ENCODE results near the gene ATG9B. TPM values are rescaled to one million over a fixed set of nuclear protein-coding genes. Genes with fewer than 3 reads are reported as not detected.

Gene ATG9B
- total RNA-seq, 1 donor from 2014 or later = 1.8 TPM

GRCh38 chr7:151060416-151061212, 36.3 kb upstream of the ATG9B start:
- intact Hi-C loops (cut with micrococcal nuclease) = no loop called here
- ChIA-PET POLR2A (interaction anchor here (0.6 to 3.2 kb wide), 4 partner anchors 16 to 32 kb away, joined by 3 to 19 read pairs (median 8); partner anchors contain the start of genes ABCB8 and FASTK), CTCF (interaction anchor here (0.7 kb wide), 1 partner anchor 28 kb away, joined by 3 read pairs; no protein-coding TSS in a partner anchor)
- Mint-ChIP-seq H3K4me3 (peak overlapping the region; percentile 92), H3K36me3 (ENCODE audit: low read depth) (peaks cover 23% of the 10 kb centered on the region), H3K9me3 (no peaks in the 10 kb centered on the region), H3K27me3 (no peaks in the 10 kb centered on the region), H3K4me1 (peaks cover 36% of the 10 kb centered on the region), H3K27ac (no peak overlapping the region)
- DNase-seq (no peak), ATAC-seq (ENCODE audit: low read depth) (no peak)
- TF ChIP-seq, protein P1, sequence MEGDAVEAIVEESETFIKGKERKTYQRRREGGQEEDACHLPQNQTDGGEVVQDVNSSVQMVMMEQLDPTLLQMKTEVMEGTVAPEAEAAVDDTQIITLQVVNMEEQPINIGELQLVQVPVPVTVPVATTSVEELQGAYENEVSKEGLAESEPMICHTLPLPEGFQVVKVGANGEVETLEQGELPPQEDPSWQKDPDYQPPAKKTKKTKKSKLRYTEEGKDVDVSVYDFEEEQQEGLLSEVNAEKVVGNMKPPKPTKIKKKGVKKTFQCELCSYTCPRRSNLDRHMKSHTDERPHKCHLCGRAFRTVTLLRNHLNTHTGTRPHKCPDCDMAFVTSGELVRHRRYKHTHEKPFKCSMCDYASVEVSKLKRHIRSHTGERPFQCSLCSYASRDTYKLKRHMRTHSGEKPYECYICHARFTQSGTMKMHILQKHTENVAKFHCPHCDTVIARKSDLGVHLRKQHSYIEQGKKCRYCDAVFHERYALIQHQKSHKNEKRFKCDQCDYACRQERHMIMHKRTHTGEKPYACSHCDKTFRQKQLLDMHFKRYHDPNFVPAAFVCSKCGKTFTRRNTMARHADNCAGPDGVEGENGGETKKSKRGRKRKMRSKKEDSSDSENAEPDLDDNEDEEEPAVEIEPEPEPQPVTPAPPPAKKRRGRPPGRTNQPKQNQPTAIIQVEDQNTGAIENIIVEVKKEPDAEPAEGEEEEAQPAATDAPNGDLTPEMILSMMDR (IDR thresholded peaks at IDR 0.05) = no peak

DNA sequence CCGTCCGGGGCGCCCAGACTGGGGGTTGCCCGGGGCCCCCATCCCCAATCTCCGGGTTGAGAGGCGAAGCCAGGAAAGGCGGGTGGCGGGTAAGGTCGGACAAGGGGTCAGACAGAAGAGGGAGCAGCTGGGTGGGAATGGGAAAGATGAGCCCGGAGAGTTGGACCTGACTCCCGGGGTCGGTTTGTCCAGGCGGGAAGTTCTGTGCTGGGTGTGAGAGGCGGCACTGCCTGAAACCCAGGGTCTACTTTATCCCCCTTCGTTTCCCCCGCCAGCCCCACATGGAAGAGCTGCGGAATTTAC, 35.8 kb upstream of the ATG9B start:
- intact Hi-C loops (cut with micrococcal nuclease) = no loop called here
- peaks cover 36% of the 10 kb centered on the region for H3K4me1 Mint-ChIP-seq
- H3K4me3 Mint-ChIP-seq = peak overlapping the region; percentile 92
- H3K27ac Mint-ChIP-seq = peak overlapping the region; percentile 41
- DNase-seq = no peak
- ChIA-PET CTCF (interaction anchor here (0.7 kb wide), 1 partner anchor 28 kb away, joined by 3 read pairs; no protein-coding TSS in a partner anchor), POLR2A (interaction anchor here (2.6 to 3.2 kb wide), 2 partner anchors 20 to 32 kb away, joined by 14 to 19 read pairs; partner anchors contain the start of genes ABCB8 and FASTK)
- peaks cover 18% of the 10 kb centered on the region for H3K36me3 Mint-ChIP-seq (ENCODE audit: low read depth)
- ATAC-seq (ENCODE audit: low read depth) = no peak
- no peaks in the 10 kb centered on the region for H3K27me3 Mint-ChIP-seq
- TF ChIP-seq, protein P1 (IDR thresholded peaks at IDR 0.05) = no peak
- no peaks in the 10 kb centered on the region for H3K9me3 Mint-ChIP-seq

DNA sequence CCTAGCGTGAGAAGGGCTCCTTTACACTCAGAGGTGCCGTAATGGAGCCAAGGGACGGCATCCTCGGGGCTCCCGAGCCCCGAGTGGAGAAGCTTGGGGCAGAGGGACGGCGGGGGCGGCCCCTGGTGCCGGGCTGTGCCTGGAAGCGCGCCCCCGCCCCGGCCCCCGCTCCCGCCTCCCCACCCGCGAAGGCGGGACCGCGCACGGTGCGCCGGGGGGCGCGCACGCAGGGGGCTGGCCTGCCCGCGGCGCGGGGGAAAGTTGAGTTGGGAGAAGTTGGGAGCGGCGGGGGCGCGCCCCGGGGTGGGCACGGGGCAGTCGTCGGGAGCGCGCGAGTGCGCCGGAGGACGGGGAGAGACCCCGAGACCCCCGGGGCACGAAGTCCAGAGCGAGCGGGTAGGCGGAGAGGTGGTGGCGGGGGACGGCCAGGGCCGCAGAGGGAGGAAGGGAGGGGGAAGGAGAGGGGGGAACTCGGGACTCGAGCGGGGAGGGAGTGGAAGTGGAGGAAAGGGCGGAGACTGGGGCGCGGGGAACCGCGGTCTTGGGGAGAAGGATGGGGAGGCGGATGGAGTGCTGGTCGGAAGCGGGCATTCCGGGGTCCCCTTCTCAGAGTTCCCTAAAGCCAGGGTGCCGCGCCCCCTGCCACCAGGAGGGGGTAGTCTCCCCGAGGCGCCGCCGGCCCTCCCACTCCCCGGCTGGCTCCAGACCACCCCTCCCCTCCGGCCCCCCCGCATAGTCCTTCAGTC, 35.2 kb upstream of the ATG9B start, which contains the start of gene SLC4A2:
Gene SLC4A2, plus strand, starts transcription at position 223 of the 746 bp plus-strand sequence. CDS start 2,399 bp downstream, outside the sequence.
- Mint-ChIP-seq H3K27me3 (no peaks in the 10 kb centered on the region), H3K36me3 (ENCODE audit: low read depth) (peaks cover 14% of the 10 kb centered on the region), H3K4me1 (peaks cover 36% of the 10 kb centered on the region), H3K9me3 (no peaks in the 10 kb centered on the region), H3K27ac (peak within 1 kb of the TSS; percentile 89), H3K4me3 (peak within 1 kb of the TSS; percentile 92)
- DNase-seq (peak; percentile 89), ATAC-seq (ENCODE audit: low read depth) (peak; percentile 26)
- intact Hi-C loops (cut with micrococcal nuclease) = loop anchor here (1.0 to 10.0 kb wide), 9 partner anchors 41 to 1225 kb away; partner anchors contain the start of genes NUB1, REPIN1 and ZNF862
- ChIA-PET CTCF (interaction anchor here (0.7 kb wide), 1 partner anchor 29 kb away, joined by 3 read pairs; no protein-coding TSS in a partner anchor), POLR2A (interaction anchor here (1.3 to 3.2 kb wide), 3 partner anchors 21 to 31 kb away, joined by 7 to 19 read pairs (median 14); partner anchors contain the start of genes ABCB8, FASTK and TMUB1)
- TF ChIP-seq, protein P1 (IDR thresholded peaks at IDR 0.05) = no peak

DNA sequence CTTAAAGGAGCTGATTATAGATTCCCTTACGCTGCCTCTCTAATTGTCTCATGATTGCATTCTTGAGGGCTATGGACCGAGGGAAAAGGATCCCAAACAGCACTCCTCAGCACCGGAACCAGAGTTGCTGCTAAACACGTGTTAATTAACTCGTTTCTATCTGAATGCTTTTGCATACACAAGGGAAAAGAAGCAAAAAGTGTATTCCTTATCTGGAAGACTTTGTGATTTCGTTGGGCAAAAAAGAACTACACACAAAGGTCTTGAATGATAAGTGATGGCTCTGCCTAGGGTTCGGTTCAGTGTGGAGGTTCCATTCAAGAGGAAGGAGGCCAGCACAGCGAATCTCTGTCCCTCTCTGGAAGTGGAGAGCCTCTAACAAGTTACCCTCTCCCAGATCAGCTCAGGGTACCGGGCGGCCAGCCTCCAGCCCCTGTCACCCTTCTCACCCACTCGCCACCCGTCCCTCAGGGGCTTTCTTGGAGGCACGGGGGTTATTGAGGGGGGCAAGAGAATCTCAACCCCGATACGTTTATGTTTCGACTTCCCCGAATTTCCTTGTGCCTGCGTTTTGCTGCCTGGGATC, 34.6 kb upstream of the ATG9B start:
- Mint-ChIP-seq H3K27ac (peak overlapping the region; percentile 89), H3K27me3 (no peaks in the 10 kb centered on the region), H3K4me1 (peaks cover 36% of the 10 kb centered on the region), H3K36me3 (ENCODE audit: low read depth) (peaks cover 10% of the 10 kb centered on the region), H3K4me3 (peak overlapping the region; percentile 92), H3K9me3 (no peaks in the 10 kb centered on the region)
- ChIA-PET POLR2A (interaction anchor here (0.6 to 3.2 kb wide), 4 partner anchors 22 to 52 kb away, joined by 5 to 19 read pairs (median 10); partner anchors contain the start of genes ABCB8, FASTK and TMUB1), CTCF (no interaction called here)
- TF ChIP-seq, protein P1 (IDR thresholded peaks at IDR 0.05) = no peak
- DNase-seq (no peak), ATAC-seq (ENCODE audit: low read depth) (no peak)
- intact Hi-C loops (cut with micrococcal nuclease) = loop anchor here (1.0 to 10.0 kb wide), 13 partner anchors 21 to 1224 kb away; partner anchors contain the start of genes ABCB8, ABCF2, CHPF2 and FASTK

Data from activated B cell treated with CpG ODN at 0.5 μM for 24 hours (primary cell).